ENCODE data around the gene PARM1. TPM values are rescaled to one million over a fixed set of nuclear protein-coding genes. Genes with fewer than 3 reads are reported as not detected.

Gene PARM1
- total RNA-seq, 6 experiments from 2014 or later: 0.05 to 0.23 (median 0.16) TPM

- Mint-ChIP-seq H3K36me3 (ENCODE audit: low read depth) (no peaks in the 10 kb centered on the region), H3K4me3 (no peak overlapping the region), H3K27me3 (ENCODE audit: insufficient read depth) (peaks cover 3% of the 10 kb centered on the region; the same call in 1 of the 2 replicates), H3K9me3 (peaks cover 18% of the 10 kb centered on the region), H3K4me1 (ENCODE audit: low read depth) (no peaks in the 10 kb centered on the region), H3K27ac (no peak overlapping the region)
- no peak for DNase-seq
- no peak for TF ChIP-seq CTCF (IDR thresholded peaks at IDR 0.05)
Observed at GRCh38 chr4:75016472-75016871, 83.6 kb downstream of the PARM1 start.

- peaks cover 9% of the 10 kb centered on the region for H3K9me3 Mint-ChIP-seq
Observed at GRCh38 chr4:75018811-75019479, 86.0 kb downstream of the PARM1 start.

GRCh38 chr4:75025431-75025830 is 92.5 kb downstream of the PARM1 start:
- TF ChIP-seq CTCF (IDR thresholded peaks at IDR 0.05): no peak
- no peaks in the 10 kb centered on the region for H3K4me1 Mint-ChIP-seq (ENCODE audit: low read depth)
- no peak overlapping the region for H3K4me3 Mint-ChIP-seq
- DNase-seq: no peak
- no peak overlapping the region for H3K27ac Mint-ChIP-seq
- no peaks in the 10 kb centered on the region for H3K27me3 Mint-ChIP-seq (ENCODE audit: insufficient read depth)
- H3K36me3 Mint-ChIP-seq (ENCODE audit: low read depth): no peaks in the 10 kb centered on the region
- H3K9me3 Mint-ChIP-seq: peaks cover 16% of the 10 kb centered on the region

More at GRCh38 chr4:75018811-75019479, 86.0 kb downstream of the PARM1 start:
- Mint-ChIP-seq H3K36me3 (ENCODE audit: low read depth) (no peaks in the 10 kb centered on the region), H3K4me1 (ENCODE audit: low read depth) (no peaks in the 10 kb centered on the region), H3K27ac (no peak overlapping the region), H3K4me3 (no peak overlapping the region), H3K27me3 (ENCODE audit: insufficient read depth) (no peaks in the 10 kb centered on the region; the same call in 1 of the 2 replicates)
- DNase-seq: no peak
- TF ChIP-seq CTCF (IDR thresholded peaks at IDR 0.05): no peak

GRCh38 chr4:75028196-75028854 is 95.4 kb downstream of the PARM1 start:
- H3K4me3 Mint-ChIP-seq: no peak overlapping the region
- no peaks in the 10 kb centered on the region for H3K36me3 Mint-ChIP-seq (ENCODE audit: low read depth)
- no peaks in the 10 kb centered on the region for H3K4me1 Mint-ChIP-seq (ENCODE audit: low read depth)
- no peak overlapping the region for H3K27ac Mint-ChIP-seq
- peaks cover 10% of the 10 kb centered on the region for H3K9me3 Mint-ChIP-seq
- no peak for TF ChIP-seq CTCF (IDR thresholded peaks at IDR 0.05)
- H3K27me3 Mint-ChIP-seq (ENCODE audit: insufficient read depth): no peaks in the 10 kb centered on the region
- no peak for DNase-seq

GRCh38 chr4:75030028-75030427 is 97.1 kb downstream of the PARM1 start:
- Mint-ChIP-seq H3K4me1 (ENCODE audit: low read depth) (no peaks in the 10 kb centered on the region), H3K27me3 (ENCODE audit: insufficient read depth) (no peaks in the 10 kb centered on the region), H3K9me3 (peaks cover 15% of the 10 kb centered on the region), H3K27ac (no peak overlapping the region), H3K4me3 (no peak overlapping the region), H3K36me3 (ENCODE audit: low read depth) (no peaks in the 10 kb centered on the region)
- no peak for TF ChIP-seq CTCF (IDR thresholded peaks at IDR 0.05)
- DNase-seq: no peak
